ENCODE data around the gene PASD1. TPM values are rescaled to one million over a fixed set of nuclear protein-coding genes. Genes with fewer than 3 reads are reported as not detected.

Gene PASD1
- polyA plus RNA-seq, 1 experiment, result not detected

- no peak for TF ChIP-seq CTCF (IDR thresholded peaks at IDR 0.05; ENCODE audit: low read depth, low read length)
- Histone ChIP-seq H3K27me3 (ENCODE audit: control insufficient read depth, insufficient read depth, low read length) (no peaks in the 10 kb centered on the region), H3K27ac (ENCODE audit: low read depth, low read length) (no peak overlapping the region), H3K9me3 (ENCODE audit: control insufficient read depth, insufficient read depth, low read length) (peaks cover 4% of the 10 kb centered on the region; the same call in 1 of the 2 replicates), H3K4me3 (ENCODE audit: low read depth, low read length) (no peak overlapping the region)
- no peak for DNase-seq (ENCODE audit: low read depth, low spot score)
- CTCF ChIA-PET, result no interaction called here
- POLR2A ChIA-PET, result no interaction called here
Measured at GRCh38 chrX:151596282-151596681, 32.8 kb downstream of the PASD1 start.

- Histone ChIP-seq H3K9me3 (ENCODE audit: control insufficient read depth, insufficient read depth, low read length) (peaks cover 3% of the 10 kb centered on the region; the same call in 1 of the 2 replicates), H3K4me3 (ENCODE audit: low read depth, low read length) (no peak overlapping the region), H3K27me3 (ENCODE audit: control insufficient read depth, insufficient read depth, low read length) (no peaks in the 10 kb centered on the region), H3K27ac (ENCODE audit: low read depth, low read length) (no peak overlapping the region)
- TF ChIP-seq CTCF (IDR thresholded peaks at IDR 0.05; ENCODE audit: low read depth, low read length), result no peak
- ChIA-PET CTCF (no interaction called here), POLR2A (no interaction called here)
- DNase-seq (ENCODE audit: low read depth, low spot score), result no peak
Measured at GRCh38 chrX:151604931-151605330, 41.5 kb downstream of the PASD1 start.

DNA sequence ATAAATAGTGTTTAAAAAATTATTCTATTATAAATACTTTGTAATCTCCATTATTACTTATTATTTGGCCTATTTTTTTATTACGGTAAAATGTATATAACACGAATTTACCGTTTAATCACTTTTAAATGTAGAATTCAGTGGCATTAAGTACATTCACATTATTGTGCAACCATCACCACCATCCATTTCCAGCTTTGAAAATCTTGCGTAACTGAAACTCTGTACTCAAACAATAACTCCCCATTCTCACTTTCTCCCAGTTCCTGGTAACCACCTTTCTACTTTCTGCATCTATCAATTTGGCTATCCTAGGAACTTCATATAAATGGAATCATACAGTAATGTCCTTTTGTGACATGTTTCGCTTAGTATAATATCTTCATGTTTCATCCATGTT lies 45.7 kb downstream of the PASD1 start:
- Histone ChIP-seq H3K4me3 (ENCODE audit: low read depth, low read length) (no peak overlapping the region), H3K9me3 (ENCODE audit: control insufficient read depth, insufficient read depth, low read length) (no peaks in the 10 kb centered on the region), H3K27me3 (ENCODE audit: control insufficient read depth, insufficient read depth, low read length) (no peaks in the 10 kb centered on the region), H3K27ac (ENCODE audit: low read depth, low read length) (no peak overlapping the region)
- ChIA-PET CTCF (no interaction called here), POLR2A (no interaction called here)
- no peak for TF ChIP-seq CTCF (IDR thresholded peaks at IDR 0.05; ENCODE audit: low read depth, low read length)
- DNase-seq (ENCODE audit: low read depth, low spot score), result no peak

- no peak overlapping the region for H3K4me3 ChIP-seq (ENCODE audit: low read depth, low read length)
- ChIA-PET POLR2A (no interaction called here), CTCF (no interaction called here)
- no peak for TF ChIP-seq CTCF (IDR thresholded peaks at IDR 0.05; ENCODE audit: low read depth, low read length)
- no peaks in the 10 kb centered on the region for H3K27me3 ChIP-seq (ENCODE audit: control insufficient read depth, insufficient read depth, low read length)
- no peaks in the 10 kb centered on the region for H3K9me3 ChIP-seq (ENCODE audit: control insufficient read depth, insufficient read depth, low read length)
- DNase-seq (ENCODE audit: low read depth, low spot score), result no peak
- no peak overlapping the region for H3K27ac ChIP-seq (ENCODE audit: low read depth, low read length)
Measured at GRCh38 chrX:151621422-151621821, 57.9 kb downstream of the PASD1 start.

- POLR2A ChIA-PET, result no interaction called here
- H3K9me3 ChIP-seq (ENCODE audit: control insufficient read depth, insufficient read depth, low read length), result no peaks in the 10 kb centered on the region
- no peak for DNase-seq (ENCODE audit: low read depth, low spot score)
- no peak for TF ChIP-seq CTCF (IDR thresholded peaks at IDR 0.05; ENCODE audit: low read depth, low read length)
- H3K27me3 ChIP-seq (ENCODE audit: control insufficient read depth, insufficient read depth, low read length), result no peaks in the 10 kb centered on the region
- no peak overlapping the region for H3K4me3 ChIP-seq (ENCODE audit: low read depth, low read length)
- H3K27ac ChIP-seq (ENCODE audit: low read depth, low read length), result no peak overlapping the region
- CTCF ChIA-PET, result no interaction called here
Measured at GRCh38 chrX:151624677-151625076, 61.2 kb downstream of the PASD1 start.
